ENCODE results near the gene KLHL18.

The KLHL18 gene

DNA sequence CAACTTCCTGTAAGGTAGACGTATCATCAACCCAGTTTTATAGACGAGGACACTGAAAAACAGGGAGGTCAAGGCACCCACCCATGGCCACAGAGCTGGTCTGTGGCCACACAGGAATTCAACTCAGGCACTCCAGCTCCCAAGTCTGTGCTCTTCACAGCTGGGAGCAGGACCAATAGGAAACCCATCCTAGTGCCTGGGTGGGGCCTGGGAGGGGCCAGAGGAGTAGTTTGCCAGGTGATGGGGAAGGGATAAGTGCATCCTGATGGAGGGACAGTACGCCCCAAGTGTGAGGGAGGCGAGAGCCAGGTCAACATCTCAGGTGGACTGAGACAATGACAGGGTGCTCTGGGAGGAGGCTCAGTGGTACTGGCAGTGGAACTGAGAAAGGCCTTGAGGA lies 22.1 kb upstream of the KLHL18 start:
- ChIA-PET POLR2A (no interaction called here), CTCF (no interaction called here)
- DNase-seq (ENCODE audit: extremely low spot score): no peak
- TF ChIP-seq, protein P1, sequence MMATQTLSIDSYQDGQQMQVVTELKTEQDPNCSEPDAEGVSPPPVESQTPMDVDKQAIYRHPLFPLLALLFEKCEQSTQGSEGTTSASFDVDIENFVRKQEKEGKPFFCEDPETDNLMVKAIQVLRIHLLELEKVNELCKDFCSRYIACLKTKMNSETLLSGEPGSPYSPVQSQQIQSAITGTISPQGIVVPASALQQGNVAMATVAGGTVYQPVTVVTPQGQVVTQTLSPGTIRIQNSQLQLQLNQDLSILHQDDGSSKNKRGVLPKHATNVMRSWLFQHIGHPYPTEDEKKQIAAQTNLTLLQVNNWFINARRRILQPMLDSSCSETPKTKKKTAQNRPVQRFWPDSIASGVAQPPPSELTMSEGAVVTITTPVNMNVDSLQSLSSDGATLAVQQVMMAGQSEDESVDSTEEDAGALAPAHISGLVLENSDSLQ (IDR thresholded peaks at IDR 0.05): no peak
- TF ChIP-seq FOXK2 (IDR thresholded peaks at IDR 0.05) (no peak), LEF1 (IDR thresholded peaks at IDR 0.05; ENCODE audit: borderline replicate concordance) (no peak), TARDBP (IDR thresholded peaks at IDR 0.05) (no peak), ZNF384 (IDR thresholded peaks at IDR 0.05) (no peak), BHLHE40 (IDR thresholded peaks at IDR 0.05; ENCODE audit: borderline replicate concordance) (no peak), FOXM1 (IDR thresholded peaks at IDR 0.05; ENCODE audit: borderline replicate concordance) (no peak), NFRKB (IDR thresholded peaks at IDR 0.05) (no peak), ARNT (IDR thresholded peaks at IDR 0.05) (no peak), ELF4 (IDR thresholded peaks at IDR 0.05) (no peak)

DNA sequence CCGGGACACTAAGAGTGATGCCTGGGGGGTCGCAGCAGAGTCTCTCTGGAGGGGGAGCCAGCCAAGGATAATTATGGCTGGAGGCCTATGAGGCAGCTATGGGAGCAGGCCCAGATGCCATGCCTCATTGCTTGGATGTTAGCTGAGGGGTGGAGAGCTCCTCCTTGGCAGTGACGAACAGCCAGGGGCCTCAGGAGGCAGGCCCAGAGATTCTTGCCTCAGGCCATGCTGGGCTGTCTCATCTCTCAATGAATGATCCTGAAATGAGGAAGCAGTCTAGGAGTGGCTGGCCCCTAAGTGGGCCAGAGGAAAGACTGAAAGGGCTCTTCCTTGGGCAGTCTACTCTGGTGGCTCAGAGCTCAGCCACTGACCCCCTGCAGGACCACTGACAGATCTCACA lies 21.4 kb upstream of the KLHL18 start:
- ChIA-PET CTCF (no interaction called here), POLR2A (no interaction called here)
- no peak for DNase-seq (ENCODE audit: extremely low spot score)
- no peak for TF ChIP-seq FOXK2 (IDR thresholded peaks at IDR 0.05)
- no peak for TF ChIP-seq SP1 (IDR thresholded peaks at IDR 0.05)
- TF ChIP-seq CTBP1 (IDR thresholded peaks at IDR 0.05; ENCODE audit: borderline replicate concordance): no peak
- no peak for TF ChIP-seq HDGF (IDR thresholded peaks at IDR 0.05; ENCODE audit: borderline replicate concordance)
- no peak for TF ChIP-seq TARDBP (IDR thresholded peaks at IDR 0.05)
- TF ChIP-seq ZNF384 (IDR thresholded peaks at IDR 0.05): no peak
- TF ChIP-seq BHLHE40 (IDR thresholded peaks at IDR 0.05; ENCODE audit: borderline replicate concordance): no peak
- no peak for TF ChIP-seq ARNT (IDR thresholded peaks at IDR 0.05)
- TF ChIP-seq LEF1 (IDR thresholded peaks at IDR 0.05; ENCODE audit: borderline replicate concordance): no peak
- TF ChIP-seq FOXA1 (IDR thresholded peaks at IDR 0.05): no peak
- no peak for TF ChIP-seq FOXM1 (IDR thresholded peaks at IDR 0.05; ENCODE audit: borderline replicate concordance)
- no peak for TF ChIP-seq NFRKB (IDR thresholded peaks at IDR 0.05)
- TF ChIP-seq, protein P1 (IDR thresholded peaks at IDR 0.05): no peak
- no peak for TF ChIP-seq ELF4 (IDR thresholded peaks at IDR 0.05)

DNA sequence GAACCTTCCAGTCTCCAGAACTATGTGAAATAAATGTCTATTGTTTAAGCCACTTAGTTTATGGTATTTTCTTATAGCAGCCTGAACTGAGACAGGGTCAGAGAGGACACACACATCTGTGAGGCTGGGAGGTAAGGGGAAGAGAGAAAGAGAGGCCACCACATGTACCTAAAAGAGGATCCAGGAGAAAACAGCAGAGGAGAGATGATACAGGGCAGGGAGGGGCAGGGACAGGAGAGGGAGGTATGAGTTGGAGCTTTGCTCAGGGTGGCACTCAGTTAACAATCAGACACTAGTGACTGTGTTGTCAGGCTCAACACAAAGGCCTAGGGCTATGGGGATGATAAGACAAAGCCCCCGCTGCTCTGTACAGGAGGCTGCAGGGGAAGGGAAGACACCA lies 17.7 kb upstream of the KLHL18 start:
- POLR2A ChIA-PET: no interaction called here

DNA sequence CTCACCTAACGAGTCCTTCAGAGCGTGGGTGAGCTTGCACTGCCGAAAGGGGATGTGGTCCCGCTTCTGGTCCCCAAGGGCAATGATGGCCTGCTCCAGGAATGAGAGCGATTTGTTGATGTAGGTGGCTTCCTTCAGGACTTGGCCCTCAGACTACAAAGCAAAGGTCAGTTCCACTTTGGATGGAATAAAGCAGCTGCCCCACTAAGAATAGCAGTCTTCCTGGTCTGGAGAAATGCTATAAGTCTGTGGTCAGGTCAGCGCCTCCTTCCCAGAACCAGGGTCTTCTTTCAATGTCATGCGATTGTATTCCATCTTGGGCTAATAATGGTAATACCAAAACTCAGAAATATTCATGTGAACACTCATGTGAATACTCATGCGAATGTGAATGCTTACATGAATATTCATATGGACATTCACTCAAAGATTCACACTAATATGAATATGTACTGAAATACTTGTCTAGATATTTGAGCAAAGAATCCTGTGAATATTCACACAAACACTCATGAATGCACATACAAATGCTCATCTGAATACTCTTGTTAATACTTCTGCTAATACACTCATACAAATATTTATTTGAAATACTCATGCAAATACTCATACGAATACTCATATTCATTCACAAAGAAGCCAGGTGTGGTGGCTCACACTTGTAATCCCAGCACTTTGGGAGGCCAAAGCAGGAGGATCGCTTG lies 16.9 kb upstream of the KLHL18 start:
- TF ChIP-seq TARDBP (IDR thresholded peaks at IDR 0.05) (no peak), FOXA1 (IDR thresholded peaks at IDR 0.05) (no peak), ZNF384 (IDR thresholded peaks at IDR 0.05) (no peak), HDGF (IDR thresholded peaks at IDR 0.05; ENCODE audit: borderline replicate concordance) (no peak), ELF4 (IDR thresholded peaks at IDR 0.05) (no peak), SUZ12 (IDR thresholded peaks at IDR 0.05) (no peak), L3MBTL2 (conservative IDR thresholded peaks at IDR 0.05) (no peak), CTBP1 (IDR thresholded peaks at IDR 0.05; ENCODE audit: borderline replicate concordance) (no peak), FOXK2 (IDR thresholded peaks at IDR 0.05) (no peak), ARNT (IDR thresholded peaks at IDR 0.05) (no peak), FOXM1 (IDR thresholded peaks at IDR 0.05; ENCODE audit: borderline replicate concordance) (no peak), SP1 (IDR thresholded peaks at IDR 0.05) (no peak), LEF1 (IDR thresholded peaks at IDR 0.05; ENCODE audit: borderline replicate concordance) (no peak), BHLHE40 (IDR thresholded peaks at IDR 0.05; ENCODE audit: borderline replicate concordance) (no peak)
- TF ChIP-seq, protein P1 (IDR thresholded peaks at IDR 0.05): no peak
- ChIA-PET CTCF (no interaction called here), POLR2A (no interaction called here)
- DNase-seq (ENCODE audit: extremely low spot score): no peak

More for the DNA sequence above, 17.7 kb upstream of the KLHL18 start:
- CTCF ChIA-PET: no interaction called here
- TF ChIP-seq HDGF (IDR thresholded peaks at IDR 0.05; ENCODE audit: borderline replicate concordance): no peak
- TF ChIP-seq CTBP1 (IDR thresholded peaks at IDR 0.05; ENCODE audit: borderline replicate concordance): no peak
- no peak for TF ChIP-seq LEF1 (IDR thresholded peaks at IDR 0.05; ENCODE audit: borderline replicate concordance)
- no peak for TF ChIP-seq L3MBTL2 (conservative IDR thresholded peaks at IDR 0.05)
- TF ChIP-seq SUZ12 (IDR thresholded peaks at IDR 0.05): no peak
- TF ChIP-seq SP1 (IDR thresholded peaks at IDR 0.05): no peak
- TF ChIP-seq ARNT (IDR thresholded peaks at IDR 0.05): no peak
- no peak for DNase-seq (ENCODE audit: extremely low spot score)

DNA sequence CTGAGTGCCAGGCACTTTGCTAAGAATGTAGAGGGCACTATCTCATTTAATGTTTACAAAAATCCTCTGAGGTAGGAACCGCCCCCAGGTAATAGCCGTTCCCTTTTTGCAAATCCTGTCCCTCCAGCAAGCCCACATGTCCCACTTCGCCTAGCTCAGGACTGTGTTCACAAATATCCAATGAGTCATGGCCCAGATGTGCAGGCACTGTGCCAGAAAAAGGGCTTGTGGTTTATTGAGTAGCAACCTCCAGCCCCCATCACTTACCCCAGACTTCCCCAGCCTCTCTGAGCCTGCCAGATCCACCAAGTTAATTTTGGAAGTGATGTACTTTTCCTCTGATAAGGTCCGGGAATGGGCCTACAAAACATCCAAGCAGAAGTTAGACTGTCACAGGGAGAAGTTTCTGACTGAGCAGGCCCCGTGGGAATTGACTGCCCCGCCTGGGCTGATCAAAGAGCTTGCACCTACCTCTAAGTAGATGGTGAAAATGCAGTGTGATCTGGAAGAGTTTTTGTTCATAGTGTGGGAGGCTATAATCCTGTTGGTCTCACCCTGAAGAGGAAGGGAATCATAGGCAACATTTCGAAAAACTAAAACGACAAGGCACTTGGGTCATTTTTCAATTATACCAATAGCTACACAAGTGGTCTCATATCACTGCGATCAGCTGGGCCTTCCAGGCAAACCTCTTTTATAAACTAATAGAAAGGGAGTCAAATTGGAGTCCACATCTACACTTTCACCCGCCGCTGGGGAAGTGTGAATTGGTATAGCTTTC lies 15.8 kb upstream of the KLHL18 start:
- TF ChIP-seq FOXA1 (IDR thresholded peaks at IDR 0.05): no peak
- no peak for TF ChIP-seq SUZ12 (IDR thresholded peaks at IDR 0.05)
- TF ChIP-seq L3MBTL2 (conservative IDR thresholded peaks at IDR 0.05): no peak
- TF ChIP-seq TARDBP (IDR thresholded peaks at IDR 0.05): no peak
- no peak for TF ChIP-seq NFRKB (IDR thresholded peaks at IDR 0.05)
- no peak for TF ChIP-seq FOXK2 (IDR thresholded peaks at IDR 0.05)
- TF ChIP-seq, protein P1 (IDR thresholded peaks at IDR 0.05): no peak
- TF ChIP-seq CTBP1 (IDR thresholded peaks at IDR 0.05; ENCODE audit: borderline replicate concordance): no peak
- no peak for TF ChIP-seq LEF1 (IDR thresholded peaks at IDR 0.05; ENCODE audit: borderline replicate concordance)
- no peak for TF ChIP-seq FOXM1 (IDR thresholded peaks at IDR 0.05; ENCODE audit: borderline replicate concordance)
- no peak for TF ChIP-seq SP1 (IDR thresholded peaks at IDR 0.05)
- TF ChIP-seq ZNF384 (IDR thresholded peaks at IDR 0.05): no peak
- TF ChIP-seq ELF4 (IDR thresholded peaks at IDR 0.05): no peak
- no peak for TF ChIP-seq BHLHE40 (IDR thresholded peaks at IDR 0.05; ENCODE audit: borderline replicate concordance)
- TF ChIP-seq HDGF (IDR thresholded peaks at IDR 0.05; ENCODE audit: borderline replicate concordance): no peak
- TF ChIP-seq ARNT (IDR thresholded peaks at IDR 0.05): no peak
- CTCF ChIA-PET: interaction anchor here (0.6 to 1.0 kb wide), 2 partner anchors 17 to 121 kb away, joined by 3 read pairs; no protein-coding TSS in a partner anchor
- POLR2A ChIA-PET: no interaction called here
- no peak for DNase-seq (ENCODE audit: extremely low spot score)
